Dermis microvascular lymphatic vessel endothelial cell (primary cell): ENCODE results near the gene UGT1A7. TPM values are rescaled to one million over a fixed set of nuclear protein-coding genes. Genes with fewer than 3 reads are reported as not detected.

Experiments used
- DNase-seq, 2 donors: peaks; one replicate each; pipeline versions ENCODE4 v3.0.0 to v3.0.0-alpha.2; 2010; ENCODE audit warnings: low read depth in 2 of 2
- total RNA-seq: library from RNA; depleted of rRNA; stranded (reverse); fragments of >200 nt; gene quantifications from 2 replicates; pipeline ENCODE4 v1.2.1, GENCODE V29; 2014

UGT1A7 gene
- total RNA-seq, 1 donor from 2014 or later: not detected

- no peak for DNase-seq
Observed at GRCh38 chr2:233760043-233760442, 78.3 kb downstream of the UGT1A7 start, which contains the start of gene UGT1A1. Gene UGT1A1, plus strand, starts transcription at chr2:233760270. Its CDS starts 18 bp downstream, at chr2:233760288.

- no peak for DNase-seq
Observed at GRCh38 chr2:233761040-233761769, 79.5 kb downstream of the UGT1A7 start.

- no peak for DNase-seq
Observed at GRCh38 chr2:233764264-233764663, 82.6 kb downstream of the UGT1A7 start.

DNA sequence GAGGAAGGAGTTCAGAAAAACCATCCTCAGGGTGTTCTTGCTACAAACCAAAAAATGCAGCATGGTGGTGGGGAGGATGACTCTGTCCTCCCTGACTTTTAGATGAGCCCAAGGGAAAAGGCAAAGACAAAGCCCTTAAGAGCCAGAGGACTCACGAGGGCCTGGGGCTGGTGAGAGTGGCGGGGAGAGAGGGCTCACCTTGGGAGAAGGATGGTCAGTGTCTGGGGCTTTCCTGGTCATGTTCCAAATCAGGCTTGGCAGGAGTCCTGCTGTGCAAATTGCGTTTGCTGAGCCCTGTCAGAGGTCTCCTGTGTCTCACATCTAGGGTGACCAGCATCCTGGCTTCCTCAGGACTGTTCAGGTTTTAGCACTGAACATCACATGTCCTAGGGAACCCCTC is 83.1 kb downstream of the UGT1A7 start:
- no peak for DNase-seq

GRCh38 chr2:233766416-233766815 is 84.7 kb downstream of the UGT1A7 start:
- no peak for DNase-seq

DNA sequence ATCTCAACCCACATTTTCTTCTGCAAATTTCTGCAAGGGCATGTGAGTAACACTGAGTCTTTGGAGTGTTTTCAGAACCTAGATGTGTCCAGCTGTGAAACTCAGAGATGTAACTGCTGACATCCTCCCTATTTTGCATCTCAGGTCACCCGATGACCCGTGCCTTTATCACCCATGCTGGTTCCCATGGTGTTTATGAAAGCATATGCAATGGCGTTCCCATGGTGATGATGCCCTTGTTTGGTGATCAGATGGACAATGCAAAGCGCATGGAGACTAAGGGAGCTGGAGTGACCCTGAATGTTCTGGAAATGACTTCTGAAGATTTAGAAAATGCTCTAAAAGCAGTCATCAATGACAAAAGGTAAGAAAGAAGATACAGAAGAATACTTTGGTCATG is 86.4 kb downstream of the UGT1A7 start:
- DNase-seq: no peak

- no peak for DNase-seq
Observed at GRCh38 chr2:233769260-233769659, 87.6 kb downstream of the UGT1A7 start.

DNA sequence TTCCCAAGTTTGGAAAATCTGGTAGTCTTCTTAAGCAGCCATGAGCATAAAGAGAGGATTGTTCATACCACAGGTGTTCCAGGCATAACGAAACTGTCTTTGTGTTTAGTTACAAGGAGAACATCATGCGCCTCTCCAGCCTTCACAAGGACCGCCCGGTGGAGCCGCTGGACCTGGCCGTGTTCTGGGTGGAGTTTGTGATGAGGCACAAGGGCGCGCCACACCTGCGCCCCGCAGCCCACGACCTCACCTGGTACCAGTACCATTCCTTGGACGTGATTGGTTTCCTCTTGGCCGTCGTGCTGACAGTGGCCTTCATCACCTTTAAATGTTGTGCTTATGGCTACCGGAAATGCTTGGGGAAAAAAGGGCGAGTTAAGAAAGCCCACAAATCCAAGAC is 90.5 kb downstream of the UGT1A7 start:
- DNase-seq: no peak

GRCh38 chr2:233772583-233772982 is 90.9 kb downstream of the UGT1A7 start:
- DNase-seq: no peak

DNA sequence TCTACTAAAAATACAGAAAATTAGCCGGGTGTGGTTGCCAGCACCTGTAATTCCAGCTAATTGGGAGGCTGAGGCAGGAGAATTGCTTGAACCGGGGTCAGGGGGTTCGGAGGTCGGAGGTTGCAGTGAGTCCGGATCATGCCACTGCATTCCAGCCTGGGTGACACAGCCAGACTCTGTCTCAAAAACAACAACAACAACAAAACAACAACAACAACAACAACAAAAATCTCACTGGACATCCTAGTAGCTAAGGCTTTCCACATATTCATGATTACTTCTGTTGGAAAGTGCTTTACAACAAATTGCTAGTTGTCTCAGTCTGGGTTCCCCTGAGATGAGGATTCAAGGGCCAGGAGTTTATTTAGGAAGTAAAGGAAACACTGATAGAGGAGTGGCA is 92.2 kb downstream of the UGT1A7 start:
- DNase-seq: no peak

DNA sequence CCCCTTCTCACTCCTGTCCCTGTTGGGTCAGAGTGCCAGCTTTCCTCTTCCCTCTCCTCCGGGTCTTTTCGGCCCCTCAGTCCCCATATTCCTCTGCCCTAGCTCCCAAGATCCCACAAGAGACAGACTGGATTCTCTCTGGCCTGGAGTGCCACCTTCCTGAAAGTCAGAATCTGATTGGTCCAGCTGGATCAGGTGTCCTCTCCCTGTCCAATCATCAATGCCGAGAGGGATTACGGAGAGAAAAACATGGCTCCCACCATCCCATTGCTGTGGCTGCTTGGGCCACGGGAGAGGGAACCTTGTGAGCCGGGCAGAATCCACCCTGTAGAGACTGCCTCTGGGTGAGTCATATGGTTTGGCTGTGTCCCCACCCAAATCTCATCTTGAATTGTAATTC is 93.7 kb downstream of the UGT1A7 start:
- no peak for DNase-seq

DNA sequence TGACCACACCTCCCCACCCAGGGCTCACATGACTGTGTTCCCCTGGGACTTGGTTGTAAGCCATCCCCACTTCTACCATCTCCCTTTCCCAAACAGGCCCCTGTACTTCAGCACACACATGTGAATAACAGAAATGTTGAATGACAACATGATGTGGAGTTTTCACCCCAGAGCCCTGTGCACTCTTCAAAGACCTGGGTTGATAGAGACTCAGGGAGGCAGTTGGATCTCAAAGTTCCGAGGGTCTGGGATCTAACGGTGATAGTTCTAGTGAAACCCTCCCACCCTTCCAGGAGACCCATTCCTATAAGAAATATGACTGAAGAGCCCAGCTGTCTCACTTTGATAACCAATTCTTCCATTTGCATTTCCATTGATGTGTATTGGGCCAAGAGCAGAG is 96.3 kb downstream of the UGT1A7 start, which contains the start of gene MROH2A:
Gene MROH2A, plus strand, starts transcription at position 301 of the 400 bp plus-strand sequence. CDS start 1,029 bp downstream, outside the sequence.
- no peak for DNase-seq

- DNase-seq: no peak
Observed at GRCh38 chr2:233779722-233780121, 98.0 kb downstream of the UGT1A7 start.

DNA sequence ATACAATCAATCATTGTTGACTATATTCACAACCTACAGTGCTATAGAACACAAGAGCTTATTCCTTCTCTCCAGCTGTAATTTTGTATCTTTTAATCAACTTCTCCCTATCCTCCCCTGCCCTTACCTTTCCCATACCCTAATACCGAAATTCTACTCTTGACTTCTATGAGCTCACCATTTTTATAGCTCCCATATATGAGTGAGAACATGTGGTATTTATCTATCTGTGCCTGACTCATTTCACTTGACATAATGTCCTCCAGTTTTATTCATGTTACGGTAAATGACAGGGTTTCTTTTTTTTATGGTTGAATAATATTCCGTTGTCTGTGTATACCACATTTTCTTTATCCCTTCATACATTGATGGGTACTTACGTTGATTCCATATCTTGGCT is 99.1 kb downstream of the UGT1A7 start:
- DNase-seq: no peak

DNA sequence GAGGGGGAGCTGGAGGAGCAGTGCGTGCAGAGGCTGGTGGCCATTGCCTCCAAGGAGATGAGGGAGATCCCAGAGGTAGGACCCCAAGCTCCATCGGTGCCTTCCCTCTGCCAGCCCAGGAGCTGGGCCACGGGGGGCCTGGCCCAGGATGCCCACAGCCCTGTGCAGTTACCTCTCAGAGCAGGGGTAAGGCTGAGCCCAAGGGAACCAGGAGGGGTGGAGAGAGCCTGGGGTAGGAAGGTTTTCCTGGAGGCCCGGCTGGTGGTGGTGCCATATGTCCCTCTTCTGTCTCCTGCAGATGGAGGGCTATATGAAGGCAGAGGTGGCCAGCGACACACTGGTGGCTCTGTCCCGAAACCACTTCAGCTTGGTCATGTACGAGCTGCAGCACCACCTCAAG is 107.9 kb downstream of the UGT1A7 start:
- no peak for DNase-seq

DNA sequence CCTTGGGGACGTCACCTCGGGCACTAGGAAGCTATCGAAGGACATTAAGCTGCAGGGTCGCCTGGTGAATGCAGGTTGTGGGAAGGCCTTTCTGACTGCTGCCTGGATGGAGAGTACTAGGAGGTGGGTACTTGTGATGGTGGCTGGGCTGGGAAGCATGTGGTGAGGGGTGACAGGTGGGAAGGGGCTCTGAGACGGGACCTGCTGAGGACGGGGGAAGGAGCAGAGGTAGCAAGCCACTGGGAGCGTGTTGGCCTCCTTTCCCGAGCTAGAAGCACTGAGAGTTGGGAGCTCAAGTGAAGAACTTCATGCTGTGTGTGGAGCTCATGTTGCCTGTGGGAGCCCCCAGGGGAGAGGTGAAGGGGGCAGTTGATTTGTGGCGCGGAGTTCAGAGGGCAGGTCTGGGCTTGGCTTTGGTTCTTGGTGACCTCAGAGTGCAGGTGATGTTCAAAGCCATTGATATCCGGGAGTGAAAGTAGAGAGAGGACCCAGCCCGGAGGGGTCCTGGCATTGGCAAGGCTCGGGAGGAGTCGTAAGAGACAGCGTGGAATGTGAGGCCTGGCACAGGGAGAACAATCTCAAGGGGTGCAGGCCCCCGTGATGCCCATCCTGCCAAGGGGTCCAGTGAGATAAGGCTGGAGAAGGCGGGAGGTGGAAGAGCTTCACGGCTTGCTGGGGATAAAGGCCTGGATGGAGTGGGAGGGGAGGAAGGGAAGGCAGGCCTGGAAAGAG is 109.6 kb downstream of the UGT1A7 start:
- DNase-seq: no peak

DNA sequence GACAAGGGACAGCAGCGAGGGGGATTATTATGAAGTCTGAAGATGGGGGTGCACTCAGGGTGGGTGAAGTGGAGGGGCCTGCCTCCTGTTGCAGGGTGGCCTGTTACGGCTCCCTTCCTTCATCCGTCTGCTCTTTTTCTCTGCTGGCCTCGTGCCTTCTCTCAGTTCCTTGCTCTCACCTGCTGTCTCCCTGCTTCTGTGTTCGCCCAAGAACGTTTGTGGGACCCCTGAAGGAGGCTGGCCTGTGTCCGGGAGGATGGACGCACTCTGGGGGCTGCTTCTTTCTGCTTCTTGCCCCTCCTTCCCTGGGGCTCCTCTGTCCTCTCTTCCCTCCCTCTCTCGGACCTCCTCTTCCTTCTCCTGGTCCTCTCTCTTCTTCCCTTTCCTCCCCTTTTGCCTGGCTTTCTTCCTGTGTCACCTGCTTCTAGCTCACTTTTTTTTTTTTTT is 110.2 kb downstream of the UGT1A7 start:
- DNase-seq: no peak

- DNase-seq: no peak
Observed at GRCh38 chr2:233792720-233793119, 111.0 kb downstream of the UGT1A7 start.

- no peak for DNase-seq
Observed at GRCh38 chr2:233793465-233794127, 111.9 kb downstream of the UGT1A7 start.

DNA sequence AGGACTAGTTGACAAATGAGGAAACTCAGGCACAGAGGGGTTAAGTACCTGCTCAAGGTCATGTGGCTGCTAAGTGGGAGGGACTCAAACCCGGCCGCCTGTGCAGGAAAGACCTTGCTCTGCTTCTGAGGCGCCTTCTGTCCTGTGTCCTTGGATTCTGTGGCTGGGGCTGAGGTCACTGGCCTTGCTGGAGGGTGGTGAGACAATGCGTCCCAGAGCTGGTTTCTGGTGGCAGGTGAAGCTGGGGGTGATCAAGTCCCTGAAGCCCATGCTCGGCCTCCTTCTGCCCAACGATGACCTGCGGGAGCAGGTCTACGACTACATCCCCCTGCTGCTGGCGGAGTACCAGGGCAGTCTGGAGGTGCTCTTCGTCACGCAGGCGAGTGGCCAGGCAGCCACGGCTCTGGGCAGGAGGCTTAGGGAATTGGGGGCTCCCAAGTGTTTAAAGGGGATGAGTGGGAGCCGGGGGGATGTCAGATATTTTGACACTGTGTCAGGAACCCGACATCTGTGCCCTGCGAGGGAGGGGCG is 112.5 kb downstream of the UGT1A7 start:
- DNase-seq: no peak

DNA sequence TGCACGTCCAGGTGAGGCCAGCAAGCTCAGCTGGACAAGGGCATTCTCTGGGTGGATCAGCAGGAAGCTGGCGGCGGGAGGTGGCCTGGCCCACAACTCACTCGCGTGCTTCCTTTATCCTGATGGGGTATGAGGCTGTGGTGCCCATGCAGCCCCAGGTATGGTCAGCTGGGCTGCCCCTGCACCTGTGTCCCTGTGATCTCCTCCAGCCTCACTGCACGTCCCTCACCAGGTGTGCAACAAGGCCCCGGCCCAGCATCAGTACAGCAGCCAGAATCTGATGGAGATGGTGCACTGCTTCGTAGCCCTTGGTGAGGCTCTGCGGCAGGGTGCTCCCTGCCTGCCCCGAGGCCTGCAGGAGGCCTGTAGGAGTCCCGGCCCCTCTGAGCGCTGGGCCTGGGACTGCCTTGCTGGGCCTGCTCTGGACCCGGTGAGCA is 114.1 kb downstream of the UGT1A7 start:
- DNase-seq: no peak

DNA sequence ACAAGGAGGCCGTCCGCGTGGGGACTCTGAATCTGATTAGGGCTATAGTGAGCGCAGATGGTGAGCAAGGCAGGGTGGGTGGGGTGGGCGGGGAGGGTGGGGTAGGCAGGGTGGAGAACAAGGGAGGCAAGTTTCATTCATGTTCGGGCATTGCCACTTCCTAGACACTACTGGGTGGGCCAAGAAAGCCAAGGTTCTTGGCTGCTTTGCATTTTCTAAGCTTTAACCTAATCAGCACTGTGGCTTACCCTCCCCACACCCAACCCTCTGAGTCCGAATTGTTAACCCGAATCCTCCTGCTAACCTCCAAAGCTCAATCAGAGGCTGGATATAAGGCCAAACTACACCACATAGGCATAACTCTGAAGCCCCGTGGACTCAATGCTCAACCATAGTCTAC is 114.6 kb downstream of the UGT1A7 start:
- no peak for DNase-seq
